ENCODE measurements around the gene WAPL.

The WAPL gene

DNA sequence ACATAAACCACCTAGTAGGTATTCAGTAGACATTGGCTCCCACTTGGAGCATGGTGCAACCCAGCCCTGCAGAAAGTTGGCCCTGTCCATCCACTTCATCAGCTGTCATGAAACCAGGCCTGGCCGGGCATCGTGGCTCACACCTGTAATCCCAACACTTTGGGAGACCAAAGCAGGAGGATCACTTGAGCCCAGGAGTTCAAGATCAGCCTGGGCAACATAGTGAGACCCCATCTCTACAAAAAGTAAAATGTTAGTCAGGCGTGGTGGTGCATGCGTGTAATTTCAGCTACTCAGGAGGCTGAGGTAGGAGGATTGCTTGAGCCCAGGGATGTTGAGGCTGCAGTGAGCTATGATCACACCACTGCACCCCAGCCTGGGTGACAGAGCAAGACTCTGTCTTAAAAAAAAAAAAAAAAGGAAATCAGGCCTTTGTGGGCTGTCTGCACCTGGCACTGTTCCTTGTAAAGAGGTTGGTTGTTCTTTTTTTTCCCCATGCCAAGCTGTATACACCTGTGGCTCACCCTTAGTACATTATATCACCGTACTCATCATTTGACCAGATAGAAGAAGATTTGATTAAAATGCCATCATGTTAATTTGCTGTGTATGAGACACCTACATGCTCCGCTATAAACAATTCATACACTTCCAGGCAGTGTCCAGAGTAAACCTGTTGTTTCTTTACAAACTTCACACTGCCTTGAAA is 109.6 kb downstream of the WAPL start:
- Histone ChIP-seq H4K20me1 (ENCODE audit: insufficient read depth, low read length, poor library complexity, severe bottlenecking) (no peaks in the 10 kb centered on the region), H3K9me3 (ENCODE audit: insufficient read depth, low read depth, low read length) (no peaks in the 10 kb centered on the region), H3K4me1 (ENCODE audit: insufficient read depth, low read length, poor library complexity, severe bottlenecking) (peaks cover 39% of the 10 kb centered on the region), H3K27me3 (ENCODE audit: insufficient read depth, low read length, poor library complexity, severe bottlenecking) (no peaks in the 10 kb centered on the region), H3K9ac (ENCODE audit: low read depth, low read length, poor library complexity, severe bottlenecking) (peak overlapping the region; percentile 62), H3K4me3 (ENCODE audit: low read length, poor library complexity, severe bottlenecking) (peak overlapping the region; percentile 70), H2AFZ (ENCODE audit: low read length) (no peak overlapping the region), H3K4me2 (ENCODE audit: low read depth, low read length, poor library complexity, severe bottlenecking) (peak overlapping the region; percentile 77), H3K9me2 (replicated peaks; ENCODE audit: low read depth, low read length) (no peaks in the 10 kb centered on the region), H3F3A (ENCODE audit: low read depth) (peaks cover 13% of the 10 kb centered on the region), H3K36me3 (ENCODE audit: insufficient read depth, low read length) (no peaks in the 10 kb centered on the region), H3K79me2 (ENCODE audit: insufficient read depth, low read length) (no peaks in the 10 kb centered on the region)
- TF ChIP-seq EZH2phosphoT487 (IDR thresholded peaks at IDR 0.05; ENCODE audit: borderline replicate concordance) (no peak), CTCF (conservative IDR thresholded peaks at IDR 0.05; ENCODE audit: low read length) (no peak)

- Histone ChIP-seq H3K27me3 (ENCODE audit: insufficient read depth, low read length, poor library complexity, severe bottlenecking) (no peaks in the 10 kb centered on the region), H3K9me2 (replicated peaks; ENCODE audit: low read depth, low read length) (no peaks in the 10 kb centered on the region), H3K9ac (ENCODE audit: low read depth, low read length, poor library complexity, severe bottlenecking) (peak overlapping the region; percentile 62), H4K20me1 (ENCODE audit: insufficient read depth, low read length, poor library complexity, severe bottlenecking) (no peaks in the 10 kb centered on the region), H2AFZ (ENCODE audit: low read length) (peak overlapping the region; percentile 68), H3K36me3 (ENCODE audit: insufficient read depth, low read length) (no peaks in the 10 kb centered on the region), H3K4me1 (ENCODE audit: insufficient read depth, low read length, poor library complexity, severe bottlenecking) (peaks cover 39% of the 10 kb centered on the region), H3K79me2 (ENCODE audit: insufficient read depth, low read length) (no peaks in the 10 kb centered on the region), H3K9me3 (ENCODE audit: insufficient read depth, low read depth, low read length) (no peaks in the 10 kb centered on the region), H3K4me3 (ENCODE audit: low read length, poor library complexity, severe bottlenecking) (peak overlapping the region; percentile 70), H3K4me2 (ENCODE audit: low read depth, low read length, poor library complexity, severe bottlenecking) (peak overlapping the region; percentile 77), H3F3A (ENCODE audit: low read depth) (peaks cover 13% of the 10 kb centered on the region)
- no peak for TF ChIP-seq CTCF (conservative IDR thresholded peaks at IDR 0.05; ENCODE audit: low read length)
- no peak for TF ChIP-seq EZH2phosphoT487 (IDR thresholded peaks at IDR 0.05; ENCODE audit: borderline replicate concordance)
Measured at GRCh38 chr10:86411281-86411841, 110.2 kb downstream of the WAPL start.

DNA sequence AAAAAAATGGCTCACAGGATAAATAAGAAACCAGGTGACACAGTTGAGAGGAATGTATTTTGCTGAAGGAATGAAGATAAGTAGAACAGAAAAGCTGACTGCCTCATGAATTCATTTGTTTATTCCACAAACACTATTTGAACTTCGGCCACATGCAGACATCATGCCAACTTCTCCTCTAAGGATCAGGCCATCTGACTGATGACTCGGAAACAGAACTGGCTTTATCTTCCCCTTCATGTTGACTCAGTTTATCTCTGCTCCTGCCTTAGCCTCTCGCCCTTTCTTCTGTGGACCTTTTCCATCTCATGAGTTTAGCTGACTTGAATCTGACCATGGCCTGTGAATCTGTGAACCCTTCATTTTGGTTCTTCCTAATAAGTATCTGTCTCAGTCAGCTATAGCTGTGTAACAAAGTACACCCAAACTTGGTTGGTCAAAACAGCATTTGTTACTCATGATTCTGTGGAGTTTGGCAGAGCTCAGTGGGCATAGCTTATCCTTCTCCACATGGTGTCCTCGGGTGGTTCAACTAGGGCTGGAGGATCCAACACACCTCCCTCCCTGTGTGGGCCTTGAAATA is 111.0 kb downstream of the WAPL start:
- Histone ChIP-seq H3K27me3 (ENCODE audit: insufficient read depth, low read length, poor library complexity, severe bottlenecking) (no peaks in the 10 kb centered on the region), H4K20me1 (ENCODE audit: insufficient read depth, low read length, poor library complexity, severe bottlenecking) (no peaks in the 10 kb centered on the region), H3K9ac (ENCODE audit: low read depth, low read length, poor library complexity, severe bottlenecking) (peak overlapping the region; percentile 62), H3K79me2 (ENCODE audit: insufficient read depth, low read length) (no peaks in the 10 kb centered on the region), H3F3A (ENCODE audit: low read depth) (peaks cover 13% of the 10 kb centered on the region), H3K36me3 (ENCODE audit: insufficient read depth, low read length) (no peaks in the 10 kb centered on the region), H3K9me2 (replicated peaks; ENCODE audit: low read depth, low read length) (no peaks in the 10 kb centered on the region), H3K9me3 (ENCODE audit: insufficient read depth, low read depth, low read length) (no peaks in the 10 kb centered on the region), H3K4me1 (ENCODE audit: insufficient read depth, low read length, poor library complexity, severe bottlenecking) (peaks cover 35% of the 10 kb centered on the region), H3K4me2 (ENCODE audit: low read depth, low read length, poor library complexity, severe bottlenecking) (peak overlapping the region; percentile 77), H2AFZ (ENCODE audit: low read length) (peak overlapping the region; percentile 68), H3K4me3 (ENCODE audit: low read length, poor library complexity, severe bottlenecking) (peak overlapping the region; percentile 70)
- TF ChIP-seq EZH2phosphoT487 (IDR thresholded peaks at IDR 0.05; ENCODE audit: borderline replicate concordance) (no peak), CTCF (conservative IDR thresholded peaks at IDR 0.05; ENCODE audit: low read length) (no peak)
